ENCODE measurements around the gene OR5D16.
"Not testable (repeated sequence)": the region's sequence is repeated elsewhere in the genome, so short reads cannot be mapped to it uniquely, and the experiment has no call there.

The OR5D16 gene

DNA sequence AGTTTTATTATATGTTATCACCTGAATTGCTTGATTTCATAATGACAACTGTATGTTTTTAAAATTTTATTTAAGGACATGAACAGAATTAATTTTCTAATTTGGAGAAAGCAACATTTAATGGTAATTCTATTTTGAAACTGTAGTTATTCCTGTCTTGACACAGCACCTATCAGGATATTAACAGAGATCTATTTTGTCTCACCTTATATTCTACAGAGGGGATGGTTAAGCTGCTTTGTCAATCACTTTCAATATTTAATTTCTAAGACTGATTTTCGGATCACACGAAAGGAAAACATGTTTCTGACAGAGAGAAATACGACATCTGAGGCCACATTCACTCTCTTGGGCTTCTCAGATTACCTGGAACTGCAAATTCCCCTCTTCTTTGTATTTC, at the start of gene OR5D16:
Gene OR5D16, plus strand, starts transcription at position 301 of the 400 bp plus-strand sequence. Its CDS starts 0 bp downstream, at position 301.
- DNase-seq = no peak

DNA sequence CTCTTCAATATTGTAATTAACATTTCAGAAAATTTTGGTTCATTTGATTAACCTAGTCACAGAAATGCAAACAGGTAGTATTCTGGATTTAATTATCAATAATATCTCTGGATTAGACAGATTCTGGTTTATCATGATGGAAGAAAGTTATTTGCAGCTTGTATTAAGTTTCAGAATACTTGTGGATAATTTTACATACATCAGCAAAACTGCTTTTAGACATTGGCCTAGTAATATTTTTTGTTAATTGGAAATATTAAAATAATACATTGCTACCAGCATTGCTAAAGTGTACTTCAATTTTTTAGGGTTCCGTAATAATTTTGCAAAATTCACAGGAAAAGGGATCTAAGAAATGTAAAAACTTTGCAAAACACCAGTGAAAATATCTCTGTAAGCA, 46.9 kb upstream of the OR5D16 start:
- DNase-seq = no peak

DNA sequence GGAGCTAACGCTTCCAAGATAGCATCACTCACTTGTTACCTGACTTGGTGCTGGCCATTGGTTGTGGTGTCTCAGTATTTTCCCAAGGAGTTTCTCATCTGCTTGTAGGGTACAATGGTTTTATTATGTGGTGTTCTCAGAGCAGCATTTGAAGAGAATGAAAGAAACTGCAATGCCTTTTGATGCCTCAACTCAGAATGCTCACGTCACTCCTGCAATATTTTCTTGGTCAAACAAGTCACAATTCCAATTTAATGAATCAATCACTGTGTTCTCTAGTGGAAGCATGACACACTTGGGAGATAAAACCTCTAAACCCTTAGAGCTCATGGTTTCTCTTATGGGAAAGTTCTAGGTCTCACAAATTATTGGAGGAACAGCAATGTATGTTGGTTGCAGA, 45.2 kb upstream of the OR5D16 start:
- DNase-seq = no peak

DNA sequence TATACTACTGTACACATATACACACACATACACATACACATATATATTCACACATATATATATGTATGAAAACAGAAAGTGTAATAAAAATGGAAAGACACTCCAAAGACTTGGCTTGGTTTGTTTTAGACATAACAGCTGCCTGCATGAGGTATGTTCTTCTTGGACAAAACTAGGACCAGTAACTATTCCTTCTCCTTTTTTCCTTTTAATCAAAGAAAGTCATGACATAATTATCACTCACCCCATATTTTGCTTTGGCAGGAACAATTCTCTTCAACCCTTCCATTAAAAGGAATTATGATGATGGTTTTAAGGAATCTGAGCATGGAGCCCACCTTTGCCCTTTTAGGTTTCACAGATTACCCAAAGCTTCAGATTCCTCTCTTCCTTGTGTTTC, 43.3 kb upstream of the OR5D16 start, which contains the start of gene OR5D14:
Gene OR5D14, plus strand, starts transcription at position 301 of the 400 bp plus-strand sequence. Its CDS starts 0 bp downstream, at position 301.
- DNase-seq = no peak

DNA sequence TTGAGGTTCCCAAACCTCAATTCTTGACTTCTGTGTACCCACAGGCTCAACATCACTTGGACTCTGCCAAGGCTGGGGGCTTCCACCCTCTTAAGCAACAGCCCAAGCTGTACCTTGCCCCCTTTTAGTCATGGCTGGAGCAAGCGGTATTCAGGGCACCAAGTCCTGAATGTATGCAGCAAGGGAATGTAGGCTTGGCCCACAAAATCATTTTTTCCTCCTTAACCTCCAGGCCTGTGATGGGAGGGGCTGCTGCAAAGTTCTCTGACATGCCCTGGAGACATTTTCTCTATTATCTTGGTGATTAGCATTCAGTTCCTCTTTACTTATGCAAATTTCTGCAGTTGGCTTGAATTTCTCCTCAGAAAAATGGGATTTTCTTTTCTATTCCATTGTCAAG, 32.3 kb upstream of the OR5D16 start:
- no peak for DNase-seq

DNA sequence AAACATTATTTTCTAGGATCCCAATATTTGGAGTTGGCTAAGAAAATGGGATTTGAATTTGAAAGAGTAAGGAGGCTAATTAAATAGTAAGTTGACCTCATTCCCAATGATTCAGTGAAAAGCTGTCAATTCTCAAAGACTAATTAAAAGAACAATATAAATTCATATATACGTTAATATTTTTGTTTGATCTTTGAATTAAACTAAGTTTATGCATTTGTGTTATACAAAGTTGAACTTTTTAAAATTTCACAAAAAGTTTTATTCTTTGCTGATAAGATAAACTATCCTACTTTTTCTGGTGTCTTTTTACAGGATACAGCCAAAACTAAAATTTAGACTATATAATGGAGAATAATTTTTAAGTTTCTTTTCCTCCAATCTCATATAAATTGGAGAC, 27.5 kb upstream of the OR5D16 start, which contains the start of gene OR5L1:
Gene OR5L1, plus strand, starts transcription at position 301 of the 400 bp plus-strand sequence. CDS start 100 bp downstream, outside the sequence.
- no peak for DNase-seq

DNA sequence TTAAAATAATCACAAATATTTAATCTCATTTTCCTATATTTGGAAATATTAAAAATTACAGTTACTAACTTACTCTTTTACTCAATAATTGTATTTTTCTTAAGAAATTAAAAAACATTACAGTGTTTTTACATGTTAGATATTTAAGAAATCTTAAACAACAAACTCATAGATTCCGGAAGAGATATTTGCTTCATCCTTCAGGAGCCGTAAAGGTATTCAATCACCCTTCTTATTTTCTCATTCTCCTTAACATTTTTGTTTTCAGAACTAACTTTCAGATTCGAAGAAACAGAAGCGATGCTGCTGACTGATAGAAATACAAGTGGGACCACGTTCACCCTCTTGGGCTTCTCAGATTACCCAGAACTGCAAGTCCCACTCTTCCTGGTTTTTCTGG, 19.2 kb upstream of the OR5D16 start, which contains the start of gene OR5D18:
Gene OR5D18, plus strand, starts transcription at position 301 of the 400 bp plus-strand sequence. Its CDS starts 0 bp downstream, at position 301.
- no peak for DNase-seq

DNA sequence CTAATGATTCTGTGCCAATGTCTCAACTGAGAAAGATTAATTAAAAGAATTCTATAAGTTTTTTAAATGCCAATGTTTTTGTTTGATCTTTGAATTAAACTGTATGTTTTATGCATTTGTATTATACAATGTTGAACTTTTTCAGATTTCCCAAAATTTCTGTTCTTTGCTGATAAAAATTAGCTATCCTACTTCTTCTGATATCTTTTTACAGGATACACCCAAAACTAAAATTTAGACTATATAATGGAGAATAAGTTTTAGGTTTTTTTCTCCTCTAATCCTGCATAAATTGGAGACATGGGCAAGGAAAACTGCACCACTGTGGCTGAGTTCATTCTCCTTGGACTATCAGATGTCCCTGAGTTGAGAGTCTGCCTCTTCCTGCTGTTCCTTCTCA, 11.6 kb upstream of the OR5D16 start, which contains the start of gene OR5L2:
Gene OR5L2, plus strand, starts transcription at position 301 of the 400 bp plus-strand sequence. Its CDS starts 0 bp downstream, at position 301.
- DNase-seq = no peak

DNA sequence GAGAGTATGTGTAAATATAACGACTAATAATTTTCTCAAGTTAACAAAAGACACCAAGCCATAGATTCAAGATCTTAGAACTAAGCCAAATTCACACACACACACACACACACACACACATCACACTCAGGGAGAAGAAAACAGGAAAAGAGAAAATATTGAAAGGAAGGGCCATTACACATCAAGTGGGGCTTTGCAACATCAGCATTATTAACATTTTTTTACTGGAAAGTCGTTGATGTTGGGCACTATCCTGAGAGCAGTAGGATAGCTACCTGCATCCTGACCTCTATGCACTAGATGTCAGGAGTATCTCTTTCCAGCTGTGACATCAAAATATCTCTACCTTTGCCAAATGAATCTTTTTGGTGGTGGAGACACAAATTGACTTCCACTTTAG, 8.9 kb downstream of the OR5D16 start:
- DNase-seq = no peak

DNA sequence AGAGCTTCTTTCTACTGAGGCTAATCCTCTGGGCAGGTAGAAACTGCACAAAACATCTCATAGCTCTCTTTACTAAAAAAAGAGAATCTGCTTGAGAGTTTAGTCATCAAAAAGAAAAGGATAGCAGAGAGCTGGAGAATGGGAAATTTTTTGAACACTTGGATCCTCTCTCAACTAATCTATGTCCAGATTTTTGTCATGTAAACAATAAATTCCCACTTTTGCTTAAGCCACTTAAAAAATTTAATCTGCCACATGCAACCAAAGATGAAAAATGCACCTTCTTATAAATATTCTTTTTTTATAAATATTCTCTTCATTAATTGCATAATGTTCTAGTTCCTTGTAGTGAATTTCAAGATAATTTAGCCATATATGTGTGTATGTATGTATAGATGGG, 10.5 kb downstream of the OR5D16 start:
- DNase-seq = no peak

DNA sequence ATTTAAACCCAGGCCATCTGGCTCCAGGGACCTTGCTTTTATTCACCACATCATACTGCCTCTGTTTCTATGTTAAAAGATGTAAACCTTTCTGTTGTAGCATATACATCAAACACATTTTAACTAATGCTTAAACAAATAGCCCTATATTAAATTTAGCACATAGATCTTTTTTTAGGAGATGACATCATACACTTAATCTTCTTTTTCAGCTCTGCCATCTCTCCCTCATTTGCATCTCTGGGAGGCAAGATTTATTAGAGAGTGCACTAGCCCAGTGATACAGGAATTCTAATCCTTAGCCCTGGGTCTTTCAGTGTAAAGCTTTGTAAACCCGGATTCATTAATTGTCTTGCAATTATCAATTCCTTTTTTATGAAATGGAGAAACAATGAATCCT, 13.6 kb downstream of the OR5D16 start:
- no peak for DNase-seq

DNA sequence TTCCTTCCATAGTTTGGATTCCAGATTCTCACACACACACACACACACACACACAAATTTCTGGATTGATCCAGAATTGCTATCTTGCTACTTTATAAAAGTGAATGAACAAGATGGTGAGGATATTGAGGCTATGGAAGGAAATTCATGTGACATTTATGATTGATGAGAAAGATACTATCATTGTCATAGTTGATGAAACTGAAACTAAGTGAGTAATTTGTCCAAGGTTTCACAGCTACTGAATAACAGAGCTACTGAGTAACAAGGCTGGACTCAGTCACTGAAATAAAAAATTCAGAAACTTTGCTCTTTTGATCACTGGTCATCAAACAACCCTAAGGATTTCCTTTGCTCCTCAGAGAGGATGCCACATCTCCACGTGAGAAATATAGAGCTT, 16.2 kb downstream of the OR5D16 start:
- DNase-seq = no peak

DNA sequence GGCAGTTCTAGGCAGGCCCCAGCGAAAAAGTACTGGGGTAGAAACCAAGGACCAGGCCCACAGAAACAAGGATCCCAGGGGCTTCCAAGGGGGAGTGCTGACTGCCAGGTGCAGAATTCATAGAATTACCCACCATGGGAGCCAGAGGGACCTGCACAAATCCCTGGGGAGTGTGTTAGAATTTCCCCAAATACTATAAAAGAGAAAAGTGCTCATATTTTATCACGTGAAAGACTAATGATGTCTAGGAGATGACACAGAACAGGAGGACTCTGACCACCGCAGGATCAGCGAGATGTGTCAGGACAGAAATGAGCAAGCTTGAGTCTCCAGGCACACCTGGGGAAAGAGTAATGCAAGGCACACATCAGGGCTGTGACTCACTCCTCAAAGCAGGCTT, 28.8 kb downstream of the OR5D16 start:
- DNase-seq = not testable (repeated sequence)

DNA sequence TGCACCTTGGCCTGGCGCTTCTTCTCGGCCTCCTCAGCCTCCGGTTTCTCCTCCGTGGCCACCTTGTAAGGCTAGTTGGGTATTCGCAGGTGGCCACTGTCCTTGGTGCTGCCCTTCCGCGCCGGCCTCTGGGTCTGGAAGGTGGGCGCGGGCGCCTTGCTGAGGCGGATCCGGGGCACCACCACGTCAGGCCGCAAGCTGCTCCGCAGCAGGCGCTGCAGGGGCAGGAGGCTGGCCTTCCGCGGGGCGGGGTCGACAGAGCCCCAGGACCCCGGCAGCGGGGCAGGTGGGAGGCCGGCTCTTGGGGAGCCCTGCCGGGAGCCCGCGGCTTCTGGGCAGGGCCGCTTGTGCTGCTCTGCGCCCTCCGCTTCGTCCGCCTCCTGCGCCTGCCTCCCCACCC, 34.2 kb downstream of the OR5D16 start:
- not testable (repeated sequence) for DNase-seq

DNA sequence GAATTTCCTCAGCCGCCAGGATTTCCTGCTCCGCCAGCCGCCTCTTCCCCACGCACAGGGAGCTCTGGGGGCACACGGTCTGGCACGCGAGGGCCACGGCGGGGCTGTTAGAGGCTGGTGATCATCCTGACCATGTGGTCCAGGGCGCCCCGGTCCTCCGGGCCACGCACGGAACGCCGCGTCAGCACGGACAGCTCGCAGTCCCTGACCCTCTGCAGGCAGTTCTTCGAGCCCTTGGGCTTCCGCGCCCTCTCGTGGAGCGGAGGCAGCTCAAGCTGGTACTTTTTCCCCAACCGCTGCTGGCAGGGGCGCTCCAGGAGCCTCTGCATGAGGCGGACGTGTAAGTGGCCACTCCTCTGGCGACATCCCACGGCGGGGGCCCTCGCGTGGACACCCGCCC, 34.6 kb downstream of the OR5D16 start:
- not testable (repeated sequence) for DNase-seq

DNA sequence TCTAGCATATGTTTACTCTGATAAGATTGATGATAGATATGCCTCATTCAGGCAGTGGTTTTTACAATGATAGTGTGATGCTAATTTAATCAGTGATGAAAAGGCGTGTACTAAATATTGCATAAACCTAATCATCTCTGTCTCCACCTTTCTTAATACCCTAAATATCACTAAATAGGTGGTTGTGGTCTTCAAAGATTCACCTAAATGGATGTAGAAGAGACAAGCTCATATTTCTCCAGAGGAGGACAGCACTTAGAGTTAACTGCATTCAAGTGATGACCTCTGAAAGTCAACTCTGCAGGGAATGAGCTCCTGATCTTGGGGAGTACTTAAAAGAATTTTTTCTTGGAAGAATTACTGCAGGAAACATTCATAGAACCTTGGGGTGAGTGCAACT, 44.4 kb downstream of the OR5D16 start, which contains the start of gene TRIM51:
Gene TRIM51, plus strand, starts transcription at position 301 of the 400 bp plus-strand sequence. CDS start 2,132 bp downstream, outside the sequence.
- DNase-seq = not testable (repeated sequence)

DNA sequence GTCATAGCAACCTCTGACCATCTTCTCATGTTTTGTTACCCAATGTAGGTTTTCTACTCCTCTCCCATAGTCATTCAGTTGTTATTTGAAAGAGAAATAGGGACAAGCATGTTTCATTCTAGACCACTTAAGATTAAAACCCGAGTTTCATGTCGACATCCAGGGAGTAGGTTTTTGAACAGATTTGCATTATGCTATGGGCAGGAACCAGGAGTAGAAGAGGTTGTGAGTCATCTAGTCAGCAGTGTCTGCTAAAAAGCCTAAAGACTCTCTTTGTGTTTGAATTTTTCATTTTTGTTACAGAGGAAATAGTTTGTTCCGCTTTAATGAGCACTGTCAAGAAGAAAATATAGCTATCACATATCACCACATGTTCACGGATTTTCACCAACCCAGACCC, 46.4 kb downstream of the OR5D16 start:
- DNase-seq = not testable (repeated sequence)

DNA sequence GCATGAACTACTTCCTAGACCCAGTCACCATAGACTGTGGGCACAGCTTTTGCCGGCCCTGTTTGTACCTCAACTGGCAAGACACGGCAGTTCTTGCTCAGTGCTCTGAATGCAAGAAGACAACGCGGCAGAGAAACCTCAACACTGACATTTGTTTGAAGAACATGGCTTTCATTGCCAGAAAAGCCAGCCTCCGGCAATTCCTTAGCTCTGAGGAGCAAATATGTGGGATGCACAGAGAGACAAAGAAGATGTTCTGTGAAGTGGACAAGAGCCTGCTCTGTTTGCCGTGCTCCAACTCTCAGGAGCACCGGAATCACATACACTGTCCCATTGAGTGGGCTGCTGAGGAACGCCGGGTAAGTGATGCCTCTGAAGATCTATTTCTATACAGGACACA, 46.9 kb downstream of the OR5D16 start:
- DNase-seq = not testable (repeated sequence)

Data from activated CD4-positive, alpha-beta T cell treated with anti-CD3 and anti-CD28 coated beads, Interleukin-2, amount 50 U/mL, for 1 hour (primary cell).